ENCODE data around the gene STAT4.

DNA sequence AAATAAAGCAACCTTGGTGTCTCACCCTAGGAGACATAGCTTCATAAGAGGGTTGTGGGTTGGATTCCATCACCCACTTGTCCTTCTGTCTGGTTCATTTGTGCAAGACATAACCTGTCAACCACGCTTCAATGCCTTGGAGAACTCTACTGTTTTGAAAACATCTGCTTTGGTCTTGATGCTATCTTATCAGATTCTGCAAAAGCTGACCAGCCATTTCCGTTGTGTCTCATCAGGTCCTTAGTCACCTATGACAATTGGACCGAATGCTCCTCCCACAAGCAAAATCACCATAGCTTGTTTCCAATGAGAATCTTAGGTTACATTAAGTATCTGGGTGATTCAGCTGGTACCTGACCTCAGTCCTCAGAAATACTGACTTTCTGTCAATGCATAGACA, 35.4 kb downstream of the STAT4 start:
- TF ChIP-seq SIN3A (IDR thresholded peaks at IDR 0.05; ENCODE audit: borderline replicate concordance, low read depth, low read length) (no peak), POLR2AphosphoS5 (IDR thresholded peaks at IDR 0.05; ENCODE audit: low read depth, low read length) (no peak), EZH2phosphoT487 (IDR thresholded peaks at IDR 0.05; ENCODE audit: borderline replicate concordance, low read depth) (no peak), MEF2A (IDR thresholded peaks at IDR 0.05; ENCODE audit: borderline replicate concordance, low read depth) (no peak), EP300 (IDR thresholded peaks at IDR 0.05; ENCODE audit: borderline replicate concordance in 1 of 2, low read depth in 1 of 2, low read length in 1 of 2) (no peak)
- TF ChIP-seq, protein P1, sequence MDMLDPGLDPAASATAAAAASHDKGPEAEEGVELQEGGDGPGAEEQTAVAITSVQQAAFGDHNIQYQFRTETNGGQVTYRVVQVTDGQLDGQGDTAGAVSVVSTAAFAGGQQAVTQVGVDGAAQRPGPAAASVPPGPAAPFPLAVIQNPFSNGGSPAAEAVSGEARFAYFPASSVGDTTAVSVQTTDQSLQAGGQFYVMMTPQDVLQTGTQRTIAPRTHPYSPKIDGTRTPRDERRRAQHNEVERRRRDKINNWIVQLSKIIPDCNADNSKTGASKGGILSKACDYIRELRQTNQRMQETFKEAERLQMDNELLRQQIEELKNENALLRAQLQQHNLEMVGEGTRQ (IDR thresholded peaks at IDR 0.05; ENCODE audit: borderline replicate concordance, low read depth, low read length), result no peak
